Measurements from ENCODE around the gene GABBR2. TPM values are rescaled to one million over a fixed set of nuclear protein-coding genes. Genes with fewer than 3 reads are reported as not detected.

GABBR2 gene
- total RNA-seq, 1 experiment from 2014 or later: 0.76 TPM

DNA sequence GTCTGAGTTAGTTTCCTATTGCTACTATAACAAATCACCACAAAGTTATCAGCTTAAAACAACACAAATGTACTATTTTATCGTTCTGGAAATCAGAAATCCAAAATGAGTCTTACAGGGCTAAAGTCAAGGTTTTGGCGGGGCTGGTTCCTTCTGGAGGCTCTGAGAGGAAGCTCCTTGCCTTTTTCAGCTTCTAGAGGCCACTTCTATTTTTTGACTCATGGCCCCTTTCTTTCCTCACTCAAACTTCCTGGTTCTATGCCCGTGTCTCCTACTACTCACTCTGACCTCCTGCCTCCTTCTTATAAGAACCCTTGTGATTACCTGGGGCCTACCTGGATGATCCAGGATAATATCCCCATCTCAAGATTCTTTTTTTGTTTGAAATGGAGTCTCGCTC, 48.2 kb downstream of the GABBR2 start:
- BruUV-seq (replicated peaks): no TSS peak
- no peak overlapping the region for H3K27ac ChIP-seq
- H3K4me3 ChIP-seq: no peak overlapping the region
- H3K9me3 ChIP-seq (ENCODE audit: insufficient read depth, low read depth): no peaks in the 10 kb centered on the region
- no peaks in the 10 kb centered on the region for H3K27me3 ChIP-seq (ENCODE audit: insufficient read depth, low read depth)
- no peak overlapping the region for H2AFZ ChIP-seq
- H3F3A ChIP-seq (ENCODE audit: insufficient read depth, low read depth): no peaks in the 10 kb centered on the region
- peaks cover 11% of the 10 kb centered on the region for H3K4me1 ChIP-seq (replicated peaks; ENCODE audit: insufficient read depth)
- ChIA-PET POLR2A (ENCODE audit: unreplicated experiment) (no interaction called here), CTCF (no interaction called here)
- no peak for DNase-seq
- intact Hi-C loops (cut with micrococcal nuclease; ENCODE audit: unreplicated experiment): no loop called here
- no peak overlapping the region for H3K4me2 ChIP-seq
- H4K20me1 ChIP-seq (ENCODE audit: insufficient read depth): no peaks in the 10 kb centered on the region
- TF ChIP-seq EZH2 (IDR thresholded peaks at IDR 0.05; ENCODE audit: low read depth) (no peak), CTCF (conservative IDR thresholded peaks at IDR 0.05) (no peak)
- no peaks in the 10 kb centered on the region for H3K9me2 ChIP-seq (ENCODE audit: insufficient read depth)
- no peaks in the 10 kb centered on the region for H3K79me2 ChIP-seq (ENCODE audit: low read depth)
- H3K36me3 ChIP-seq (ENCODE audit: low read depth): no peaks in the 10 kb centered on the region

DNA sequence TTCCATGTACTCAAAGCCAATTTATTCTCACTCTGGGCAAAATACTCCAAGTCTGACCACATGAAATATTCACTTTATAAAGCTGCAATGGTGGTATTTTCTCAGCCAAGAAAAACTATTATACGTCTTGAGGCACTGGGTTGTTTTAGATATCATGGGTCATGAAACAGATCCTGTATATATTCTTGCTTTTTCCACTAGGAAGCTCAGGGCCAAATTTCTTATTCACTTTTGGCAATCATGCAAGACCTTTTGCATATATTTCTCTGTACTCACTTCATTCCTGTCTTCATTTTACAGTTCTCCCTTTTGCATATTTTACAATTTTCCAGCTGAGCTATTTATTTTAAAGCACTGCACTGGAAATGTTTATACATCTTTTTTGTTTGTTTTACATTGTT, 49.8 kb downstream of the GABBR2 start:
- no peak overlapping the region for H2AFZ ChIP-seq
- H3K4me1 ChIP-seq (replicated peaks; ENCODE audit: insufficient read depth): peaks cover 11% of the 10 kb centered on the region
- no peak overlapping the region for H3K27ac ChIP-seq
- no peaks in the 10 kb centered on the region for H3K9me3 ChIP-seq (ENCODE audit: insufficient read depth, low read depth)
- ChIA-PET CTCF (no interaction called here), POLR2A (ENCODE audit: unreplicated experiment) (no interaction called here)
- no peak overlapping the region for H3K4me3 ChIP-seq
- no peak for TF ChIP-seq EZH2 (IDR thresholded peaks at IDR 0.05; ENCODE audit: low read depth)
- TF ChIP-seq CTCF (conservative IDR thresholded peaks at IDR 0.05): no peak
- H4K20me1 ChIP-seq (ENCODE audit: insufficient read depth): no peaks in the 10 kb centered on the region
- no peaks in the 10 kb centered on the region for H3K79me2 ChIP-seq (ENCODE audit: low read depth)
- no peaks in the 10 kb centered on the region for H3F3A ChIP-seq (ENCODE audit: insufficient read depth, low read depth)
- no peaks in the 10 kb centered on the region for H3K9me2 ChIP-seq (ENCODE audit: insufficient read depth)
- no peak overlapping the region for H3K4me2 ChIP-seq
- no peaks in the 10 kb centered on the region for H3K36me3 ChIP-seq (ENCODE audit: low read depth)
- H3K27me3 ChIP-seq (ENCODE audit: insufficient read depth, low read depth): no peaks in the 10 kb centered on the region
- no TSS peak for BruUV-seq (replicated peaks)
- no peak for DNase-seq
- intact Hi-C loops (cut with micrococcal nuclease; ENCODE audit: unreplicated experiment): no loop called here

DNA sequence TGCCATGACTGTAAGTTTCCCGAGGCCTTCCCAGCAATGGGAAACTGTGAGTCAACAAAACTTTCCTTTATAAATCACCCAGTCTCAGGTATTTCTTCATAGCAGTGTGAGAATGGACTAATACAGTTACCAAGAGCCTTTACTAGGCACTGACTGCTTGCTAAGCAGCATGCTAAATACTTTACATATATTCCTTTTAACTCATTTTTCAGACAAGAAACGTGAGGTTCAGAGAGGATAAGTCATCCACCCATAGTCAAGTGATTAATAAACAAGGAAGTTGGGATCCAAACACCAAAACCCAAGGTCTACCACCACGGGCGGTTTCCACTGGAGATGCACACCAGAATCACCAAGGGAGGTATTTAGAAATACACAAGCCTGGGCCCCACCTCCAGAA, 50.8 kb downstream of the GABBR2 start:
- Histone ChIP-seq H3K4me2 (no peak overlapping the region), H3K9me2 (ENCODE audit: insufficient read depth) (no peaks in the 10 kb centered on the region), H3K79me2 (ENCODE audit: low read depth) (no peaks in the 10 kb centered on the region), H3K27me3 (ENCODE audit: insufficient read depth, low read depth) (no peaks in the 10 kb centered on the region), H3K36me3 (ENCODE audit: low read depth) (no peaks in the 10 kb centered on the region), H4K20me1 (ENCODE audit: insufficient read depth) (no peaks in the 10 kb centered on the region), H2AFZ (no peak overlapping the region), H3F3A (ENCODE audit: insufficient read depth, low read depth) (no peaks in the 10 kb centered on the region), H3K4me1 (replicated peaks; ENCODE audit: insufficient read depth) (peaks cover 11% of the 10 kb centered on the region), H3K4me3 (no peak overlapping the region), H3K9me3 (ENCODE audit: insufficient read depth, low read depth) (no peaks in the 10 kb centered on the region), H3K27ac (no peak overlapping the region)
- no TSS peak for BruUV-seq (replicated peaks)
- intact Hi-C loops (cut with micrococcal nuclease; ENCODE audit: unreplicated experiment): no loop called here
- ChIA-PET CTCF (no interaction called here), POLR2A (ENCODE audit: unreplicated experiment) (no interaction called here)
- DNase-seq: no peak
- TF ChIP-seq EZH2 (IDR thresholded peaks at IDR 0.05; ENCODE audit: low read depth) (no peak), CTCF (conservative IDR thresholded peaks at IDR 0.05) (no peak)
